Right lung (tissue), 5 donors: ENCODE data around the gene SLC22A3. TPM values are rescaled to one million over a fixed set of nuclear protein-coding genes. Genes with fewer than 3 reads are reported as not detected.
"Not testable (repeated sequence)": the region's sequence is repeated elsewhere in the genome, so short reads cannot be mapped to it uniquely, and the experiment has no call there.

Experiments
- DNase-seq, 2 donors: peaks; one replicate each; pipeline ENCODE4 v3.0.0-alpha.2; 2013
- polyA plus RNA-seq, 5 donors: library from polyadenylated mRNA; unstranded; fragments of 120-200 nt; gene quantifications; one replicate each; pipeline versions ENCODE4 v1.2.1 to v1.2.3, GENCODE V29; 2013; ENCODE audit warnings: inconsistent platforms in 1 of 5, low replicate concordance in 1 of 5; ENCODE audit not compliant: insufficient read length in 5 of 5, insufficient read depth in 1 of 5

The SLC22A3 gene
- polyA plus RNA-seq, 5 donors = 20.2 to 42.1 (median 31.5) TPM

GRCh38 chr6:160367798-160368547, 19.8 kb downstream of the SLC22A3 start:
- no peak for DNase-seq

- no peak for DNase-seq
Observed at GRCh38 chr6:160368670-160369069, 20.5 kb downstream of the SLC22A3 start.

DNA sequence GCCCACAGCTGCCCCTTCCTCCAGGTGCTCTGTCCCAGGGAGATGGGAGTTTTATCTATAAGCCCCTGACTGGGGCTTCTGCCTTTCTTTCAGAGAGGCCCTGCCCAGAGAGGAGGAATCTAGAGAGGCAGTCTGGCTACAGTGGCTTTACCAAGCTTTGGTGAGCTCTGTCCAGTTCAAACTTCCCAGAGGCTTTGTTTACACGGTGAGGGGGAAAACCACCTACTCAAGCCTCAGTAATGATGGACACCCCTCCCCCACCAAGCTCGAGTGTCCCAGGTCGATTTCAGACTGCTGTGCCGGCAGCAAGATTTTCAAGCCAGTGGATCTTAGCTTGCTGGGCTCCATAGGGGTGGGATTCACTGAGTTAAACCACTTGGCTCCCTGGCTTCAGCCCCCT, 25.4 kb downstream of the SLC22A3 start:
- DNase-seq = not testable (repeated sequence)

- DNase-seq = no peak
Observed at GRCh38 chr6:160374836-160375560, 26.8 kb downstream of the SLC22A3 start.

DNA sequence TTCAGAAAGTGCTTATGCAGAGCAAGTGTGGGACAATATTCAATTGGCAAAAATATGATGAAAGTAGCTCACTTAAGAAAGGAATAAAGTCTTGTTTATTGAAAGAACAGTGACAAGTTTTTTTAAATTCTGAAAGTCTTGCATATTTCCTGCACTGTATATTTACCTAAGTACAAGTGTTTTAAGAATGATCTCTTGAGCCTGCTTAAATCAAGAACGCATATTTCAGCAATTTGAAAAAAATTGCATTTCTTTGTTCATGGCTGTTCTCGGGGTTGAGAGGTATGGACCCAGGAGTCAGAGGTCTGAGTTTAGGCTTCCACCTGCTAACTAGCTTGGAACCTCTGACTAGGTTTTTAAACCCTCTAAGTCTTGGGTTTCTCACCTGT, 27.4 kb downstream of the SLC22A3 start:
- no peak for DNase-seq

DNA sequence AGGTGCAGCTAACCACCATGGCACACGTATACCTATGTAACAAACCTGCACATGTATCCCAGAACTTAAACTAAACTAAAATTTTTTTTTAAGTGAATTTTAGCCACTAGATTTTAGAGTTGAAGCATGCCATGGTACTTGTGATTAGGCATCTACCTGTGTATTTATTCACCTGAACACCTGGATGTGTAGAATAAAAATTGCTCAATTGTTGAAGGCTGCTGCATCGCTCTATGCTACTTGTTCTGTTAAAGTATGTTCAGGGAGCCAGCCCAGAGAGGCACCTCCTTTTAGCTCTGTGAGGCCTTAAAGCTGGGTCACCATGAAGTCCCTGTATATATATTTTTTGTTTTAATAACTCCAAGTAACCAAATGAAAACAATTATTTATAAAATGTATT, 28.3 kb downstream of the SLC22A3 start:
- DNase-seq = no peak

DNA sequence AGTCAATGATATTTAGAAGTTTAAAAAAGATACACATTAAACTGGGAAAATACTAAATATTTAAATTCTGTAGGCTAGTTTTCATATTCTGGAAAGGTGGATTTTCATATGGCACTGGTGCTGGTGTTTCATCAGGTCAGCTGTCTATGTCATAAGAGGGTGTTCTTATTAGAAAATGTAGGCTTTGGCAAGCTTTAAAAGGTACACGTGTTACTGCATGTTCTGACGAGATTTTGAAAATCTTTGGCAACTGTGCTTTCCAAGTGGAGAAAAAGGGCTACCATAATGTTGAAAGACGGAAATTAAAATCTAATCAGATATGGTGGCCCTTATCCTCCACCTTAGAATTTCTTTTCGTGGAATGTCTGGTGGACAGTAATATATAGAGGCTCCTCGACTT, 30.0 kb downstream of the SLC22A3 start:
- DNase-seq = no peak

DNA sequence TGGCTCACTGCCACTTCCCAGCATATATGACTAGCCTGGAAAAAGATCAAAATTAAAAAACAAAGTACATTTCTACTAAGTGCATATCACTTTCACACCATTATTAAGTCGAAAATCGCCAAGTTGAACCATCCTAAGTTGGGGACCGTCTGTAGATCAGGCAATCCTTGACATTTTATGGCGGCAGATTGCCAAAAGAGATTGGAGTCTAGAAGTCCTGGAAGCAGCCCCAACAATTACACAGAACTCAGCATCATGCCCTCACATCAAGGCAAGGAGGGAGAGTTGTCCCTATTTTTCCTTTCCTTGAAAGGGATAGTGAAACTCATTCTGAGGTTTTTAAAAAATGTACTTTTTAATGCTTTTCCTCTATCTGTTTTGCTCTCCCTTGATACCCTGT, 30.7 kb downstream of the SLC22A3 start:
- no peak for DNase-seq

GRCh38 chr6:160379466-160379865, 31.3 kb downstream of the SLC22A3 start:
- no peak for DNase-seq

DNA sequence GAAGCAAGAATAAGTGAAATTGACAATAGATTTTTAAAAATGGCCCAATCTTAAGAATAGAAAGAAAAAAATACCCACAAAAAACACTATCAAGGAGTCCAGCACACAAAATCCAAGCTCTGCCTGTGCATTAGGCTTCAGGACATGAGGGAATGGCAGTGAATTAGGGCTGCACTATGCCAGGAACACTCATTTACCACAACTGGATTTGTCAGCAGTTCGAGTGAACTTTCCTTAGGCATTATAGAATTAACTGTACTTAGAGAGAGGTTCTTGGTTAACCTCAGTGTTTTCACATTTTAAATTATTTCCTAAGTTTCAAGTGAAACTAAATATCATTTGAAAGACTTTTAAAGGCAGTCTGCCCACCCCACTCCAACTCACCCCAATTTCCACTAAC, 34.8 kb downstream of the SLC22A3 start:
- no peak for DNase-seq

- DNase-seq = no peak
Observed at GRCh38 chr6:160386869-160387530, 38.8 kb downstream of the SLC22A3 start.

DNA sequence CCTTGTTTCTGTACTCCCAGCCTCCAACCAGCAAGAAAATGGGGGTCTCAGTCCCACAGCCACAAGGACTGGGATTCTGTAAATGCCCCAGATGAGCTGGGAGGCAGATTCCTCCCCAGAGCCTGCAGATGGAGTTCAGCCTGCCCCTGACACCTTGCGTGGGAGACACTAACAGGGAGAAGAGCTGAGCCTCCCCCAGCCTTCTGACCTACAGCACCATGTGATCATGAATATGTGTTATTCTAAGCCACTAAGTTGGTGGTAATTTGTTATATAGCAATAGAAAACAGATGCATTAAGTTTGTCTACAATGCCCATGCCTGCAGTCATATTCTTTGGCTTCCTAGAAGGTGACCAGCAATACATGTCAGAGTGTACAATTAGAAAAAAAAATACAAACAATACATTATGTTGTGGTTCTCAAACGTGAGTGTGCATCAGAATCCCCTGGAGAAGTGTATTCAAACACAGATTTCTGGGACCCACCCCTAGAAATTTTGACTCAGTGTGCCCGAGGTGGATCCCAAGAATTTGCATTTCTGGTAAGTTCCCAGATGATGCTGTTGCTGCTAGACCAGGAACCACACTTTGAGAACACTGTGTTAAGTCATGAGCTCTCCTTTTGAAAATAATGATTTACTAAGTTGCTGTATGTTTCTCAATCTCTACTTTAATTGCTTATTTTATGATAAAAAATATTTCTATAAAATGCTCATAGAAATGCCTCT, 39.9 kb downstream of the SLC22A3 start:
- DNase-seq = no peak

DNA sequence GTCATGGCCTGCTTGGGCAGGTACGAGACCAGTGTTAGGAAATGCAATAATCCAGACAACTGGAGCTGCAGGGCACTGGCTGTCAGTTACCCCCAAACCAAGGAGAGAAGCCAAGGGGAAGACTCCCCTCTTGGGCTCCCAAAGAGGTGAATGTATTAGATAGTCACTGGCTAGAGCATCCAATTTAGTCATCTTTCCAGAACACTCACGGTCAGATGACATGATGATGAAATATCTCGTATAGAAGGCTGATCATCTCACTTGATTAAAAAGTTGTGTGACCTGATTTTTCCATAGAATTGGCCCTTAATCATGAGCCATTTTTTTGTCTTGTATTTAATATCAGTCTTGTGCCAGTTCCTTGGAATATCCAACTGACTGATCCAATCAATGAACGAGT, 40.7 kb downstream of the SLC22A3 start:
- DNase-seq = no peak

GRCh38 chr6:160391419-160392116, 43.4 kb downstream of the SLC22A3 start:
- DNase-seq = no peak

DNA sequence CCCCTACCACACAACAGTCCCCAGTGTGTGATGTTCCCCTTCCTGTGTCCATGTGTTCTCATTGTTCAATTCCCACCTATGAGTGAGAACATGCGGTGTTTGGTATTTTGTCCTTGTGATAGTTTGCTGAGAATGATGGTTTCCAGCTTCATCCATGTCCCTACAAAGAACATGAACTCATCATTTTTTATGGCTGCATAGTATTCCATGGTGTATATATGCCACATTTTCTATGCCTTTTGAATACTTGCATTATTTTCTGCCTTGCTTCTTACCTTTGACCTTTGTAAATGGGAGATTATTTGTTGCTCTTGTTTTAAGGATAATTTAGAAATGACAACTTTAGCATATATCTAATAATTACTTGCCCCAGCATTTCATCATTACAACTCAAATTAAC, 45.3 kb downstream of the SLC22A3 start:
- not testable (repeated sequence) for DNase-seq

DNA sequence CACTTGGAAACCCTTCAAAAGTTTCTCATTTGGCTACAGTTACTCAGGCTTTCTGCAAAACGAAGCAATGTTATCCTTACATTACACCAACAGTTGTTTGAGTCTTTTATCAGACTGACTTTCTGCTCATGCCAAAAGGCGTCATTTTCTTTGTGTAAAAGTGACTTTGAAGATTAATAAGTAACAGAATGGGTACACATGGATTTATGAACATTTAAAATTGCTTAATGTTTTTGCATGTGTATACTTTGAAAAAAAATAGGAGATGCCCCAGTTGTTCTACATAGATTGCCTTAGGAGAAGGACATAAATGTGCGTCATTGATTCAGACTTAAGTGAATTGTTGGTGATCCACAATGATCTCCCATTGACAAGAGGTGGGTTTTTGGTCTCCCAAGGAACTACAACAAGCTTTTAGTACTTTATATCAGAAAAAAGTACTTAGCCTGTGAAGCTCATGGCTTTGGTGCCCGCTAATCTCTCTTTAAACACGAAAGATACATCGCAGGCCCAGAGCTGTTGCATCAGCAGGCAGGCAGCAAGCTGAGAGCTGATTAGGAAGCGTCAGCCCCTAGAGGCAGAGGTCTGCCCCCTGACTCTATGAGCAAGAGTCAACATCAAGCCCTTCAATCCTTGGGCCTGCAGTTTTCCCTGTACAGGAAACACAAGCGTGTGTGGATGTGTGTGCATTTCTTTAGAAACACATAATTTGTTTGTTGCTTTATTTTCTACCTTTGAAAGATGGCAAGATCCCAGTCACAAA, 45.9 kb downstream of the SLC22A3 start:
- DNase-seq = no peak

DNA sequence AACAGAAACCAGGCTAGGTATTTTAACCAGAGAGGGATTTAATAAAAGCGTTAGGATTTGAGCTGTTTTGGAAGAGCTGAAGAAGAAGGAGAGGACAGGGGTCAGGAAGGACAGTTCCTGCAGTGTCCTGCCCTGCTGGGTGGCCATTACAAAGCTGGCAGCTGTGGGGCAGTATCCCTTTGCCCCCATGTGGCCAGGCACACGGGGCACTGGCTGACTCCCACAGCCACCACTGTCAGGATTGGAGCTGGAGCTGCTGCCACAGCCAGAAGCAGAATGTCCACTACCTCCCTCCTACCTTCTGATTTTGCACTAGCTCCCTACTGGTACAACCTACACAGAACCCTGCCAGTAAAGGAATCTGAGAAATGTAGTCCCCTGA, 46.5 kb downstream of the SLC22A3 start:
- no peak for DNase-seq

DNA sequence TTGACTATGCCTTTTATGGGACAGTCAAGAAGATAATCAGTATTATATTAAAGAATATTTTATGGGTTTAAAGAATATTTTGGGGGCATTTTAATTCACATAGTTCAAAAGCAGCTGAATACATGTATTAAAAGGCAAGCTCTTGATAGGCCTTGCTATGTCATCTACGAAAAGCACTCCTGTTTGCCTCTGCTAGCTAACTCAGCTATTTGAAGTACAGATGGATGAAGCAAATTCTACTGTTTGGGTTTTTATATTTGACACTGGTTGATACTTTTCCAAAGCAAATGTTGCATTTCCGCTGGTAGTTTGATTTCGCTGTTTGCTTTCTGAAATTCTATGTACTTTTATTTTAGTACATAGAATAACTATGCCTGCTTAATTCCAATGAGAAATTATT, 47.0 kb downstream of the SLC22A3 start:
- DNase-seq = no peak

- no peak for DNase-seq
Observed at GRCh38 chr6:160396292-160396691, 48.1 kb downstream of the SLC22A3 start.

DNA sequence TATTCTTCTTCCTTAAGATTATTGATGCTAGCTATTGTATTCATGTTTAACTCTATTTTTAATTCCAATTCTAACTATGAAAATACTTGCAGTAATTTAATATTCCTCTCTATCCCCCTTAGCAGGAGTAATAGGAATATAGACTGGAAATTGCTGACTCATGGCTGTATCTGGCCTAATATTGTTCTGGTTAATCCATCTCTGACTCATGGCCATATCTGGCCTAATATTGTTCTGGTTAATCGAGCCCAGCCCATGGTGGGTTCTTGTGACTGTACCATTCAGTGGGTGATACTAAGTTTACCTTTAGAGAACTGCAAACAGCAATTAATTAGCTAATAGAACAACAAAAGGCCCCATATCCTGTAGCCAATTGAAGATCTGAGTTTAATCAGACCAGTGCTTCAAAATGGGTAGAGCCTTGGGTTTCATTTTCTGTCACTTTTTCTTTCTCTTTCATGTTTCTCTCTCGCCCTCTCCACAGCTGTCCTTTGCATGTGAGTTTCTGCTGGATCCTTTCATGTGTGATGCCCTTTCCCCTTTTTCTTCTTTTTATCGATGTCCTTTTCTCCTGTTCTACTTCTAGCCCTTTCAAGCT, 50.6 kb downstream of the SLC22A3 start:
- no peak for DNase-seq
